Osteocyte (in vitro differentiated cells): Measurements from ENCODE around the gene ANAPC10. TPM values are rescaled to one million over a fixed set of nuclear protein-coding genes. Genes with fewer than 3 reads are reported as not detected.
A peak's percentile ranks its signal among the peaks of the same experiment; 100 is the strongest.
"Not testable (repeated sequence)": the region's sequence is repeated elsewhere in the genome, so short reads cannot be mapped to it uniquely, and the experiment has no call there.

Source experiments
- DNase-seq: peaks from one replicate; pipeline ENCODE4 v3.0.0; 2021; ENCODE audit warnings: mixed read lengths; ENCODE audit not compliant: unreplicated experiment; ENCODE audit errors: extremely low spot score
- H3K27ac Mint-ChIP-seq: one replicate; pipeline ENCODE4 v1.8.0; 2021; ENCODE audit warnings: mild to moderate bottlenecking, mixed read lengths; ENCODE audit not compliant: unreplicated experiment
- H3K27me3 Mint-ChIP-seq: one replicate; pipeline ENCODE4 v1.8.0; 2021; ENCODE audit warnings: mixed read lengths; ENCODE audit not compliant: unreplicated experiment
- H3K36me3 Mint-ChIP-seq: one replicate; pipeline ENCODE4 v1.8.0; 2021; ENCODE audit warnings: mixed read lengths; ENCODE audit not compliant: unreplicated experiment
- H3K4me1 Mint-ChIP-seq: one replicate; pipeline ENCODE4 v1.8.0; 2021; ENCODE audit warnings: mixed read lengths; ENCODE audit not compliant: unreplicated experiment
- H3K4me3 Mint-ChIP-seq: one replicate; pipeline ENCODE4 v1.8.0; 2021; ENCODE audit warnings: mild to moderate bottlenecking, moderate library complexity, mixed read lengths; ENCODE audit not compliant: unreplicated experiment
- H3K9me3 Mint-ChIP-seq: one replicate; pipeline ENCODE4 v1.8.0; 2021; ENCODE audit warnings: mixed read lengths; ENCODE audit not compliant: unreplicated experiment
- CTCF ChIP-seq: fragments of 200-600 bp; sonication (generic); IDR thresholded peaks from 2 replicates; pipeline ENCODE4 v1.5.0; 2021; ENCODE audit warnings: antibody characterized with exemption, mild to moderate bottlenecking, moderate library complexity
- total RNA-seq: library from RNA; stranded (reverse); gene quantifications from 2 replicates; pipeline ENCODE4 v1.2.1, GENCODE V29; 2021

Gene ANAPC10
- total RNA-seq, 1 donor from 2014 or later, result 16.8 TPM

- H3K4me3 Mint-ChIP-seq, result no peak overlapping the region
Measured at GRCh38 chr4:145012841-145013240, 85.2 kb downstream of the ANAPC10 start.

GRCh38 chr4:145011636-145012035, 86.4 kb downstream of the ANAPC10 start:
- no peaks in the 10 kb centered on the region for H3K36me3 Mint-ChIP-seq
- no peak overlapping the region for H3K4me3 Mint-ChIP-seq
- H3K9me3 Mint-ChIP-seq, result peaks cover 6% of the 10 kb centered on the region
- H3K27me3 Mint-ChIP-seq, result no peaks in the 10 kb centered on the region
- no peak overlapping the region for H3K27ac Mint-ChIP-seq
- H3K4me1 Mint-ChIP-seq, result peaks cover 11% of the 10 kb centered on the region
- no peak for TF ChIP-seq CTCF
- DNase-seq, result no peak

More at GRCh38 chr4:145012841-145013240, 85.2 kb downstream of the ANAPC10 start:
- no peak for TF ChIP-seq CTCF
- no peaks in the 10 kb centered on the region for H3K36me3 Mint-ChIP-seq
- H3K27ac Mint-ChIP-seq, result peak overlapping the region; percentile 84
- no peaks in the 10 kb centered on the region for H3K27me3 Mint-ChIP-seq
- H3K4me1 Mint-ChIP-seq, result peaks cover 11% of the 10 kb centered on the region
- no peak for DNase-seq
- peaks cover 6% of the 10 kb centered on the region for H3K9me3 Mint-ChIP-seq

- not testable (repeated sequence) for H3K27me3 Mint-ChIP-seq, H3K4me3 Mint-ChIP-seq, DNase-seq, H3K36me3 Mint-ChIP-seq, H3K9me3 Mint-ChIP-seq, H3K27ac Mint-ChIP-seq
- H3K4me1 Mint-ChIP-seq, result peaks cover 11% of the 10 kb centered on the region
Measured at GRCh38 chr4:145010315-145010714, 87.7 kb downstream of the ANAPC10 start.

DNA sequence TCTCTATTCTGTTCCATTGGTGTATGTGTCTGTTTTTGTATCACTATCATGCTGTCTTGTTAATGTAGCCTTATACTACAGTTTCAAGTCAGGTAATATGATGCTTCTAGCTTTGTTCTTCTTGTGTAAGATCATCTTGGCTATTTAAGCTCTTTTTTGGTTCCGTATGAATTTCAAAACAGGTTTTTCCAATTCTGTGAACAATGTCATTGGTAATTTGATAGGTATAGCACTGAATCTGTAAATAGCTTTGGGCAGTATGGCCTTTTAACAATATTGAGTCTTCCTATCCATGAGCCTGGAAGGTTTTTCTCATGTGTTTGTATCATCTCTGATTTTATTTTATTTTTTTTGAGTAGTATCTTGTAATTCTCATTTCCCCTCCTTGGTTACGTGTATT, 94.3 kb downstream of the ANAPC10 start:
- no peak for TF ChIP-seq CTCF
- Mint-ChIP-seq H3K4me1 (no peaks in the 10 kb centered on the region), H3K9me3 (peaks cover 14% of the 10 kb centered on the region), H3K4me3 (no peak overlapping the region), H3K36me3 (peaks cover 9% of the 10 kb centered on the region), H3K27ac (no peak overlapping the region), H3K27me3 (no peaks in the 10 kb centered on the region)
- no peak for DNase-seq

DNA sequence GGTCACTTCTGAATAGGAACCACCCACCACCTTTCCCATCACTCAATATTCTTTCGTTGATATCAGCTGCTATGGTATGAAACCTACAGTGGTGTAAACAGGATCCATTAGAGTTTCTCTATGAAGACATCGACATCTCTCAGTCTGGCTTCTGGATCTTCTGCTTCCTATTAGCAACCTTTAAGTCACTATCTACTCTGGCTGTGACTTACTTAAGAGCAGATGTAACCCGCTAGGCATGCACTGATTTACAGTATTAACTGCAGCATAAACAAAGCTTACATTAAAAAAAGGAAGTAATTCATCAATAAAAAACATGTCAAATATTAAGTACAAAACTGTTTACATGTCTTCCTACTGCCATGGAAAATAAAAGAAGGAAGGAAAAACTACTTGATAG, 96.4 kb downstream of the ANAPC10 start:
- Mint-ChIP-seq H3K9me3 (peaks cover 29% of the 10 kb centered on the region), H3K27me3 (no peaks in the 10 kb centered on the region), H3K4me1 (no peaks in the 10 kb centered on the region), H3K27ac (no peak overlapping the region), H3K4me3 (no peak overlapping the region), H3K36me3 (peaks cover 20% of the 10 kb centered on the region)
- DNase-seq, result no peak
- TF ChIP-seq CTCF, result no peak

DNA sequence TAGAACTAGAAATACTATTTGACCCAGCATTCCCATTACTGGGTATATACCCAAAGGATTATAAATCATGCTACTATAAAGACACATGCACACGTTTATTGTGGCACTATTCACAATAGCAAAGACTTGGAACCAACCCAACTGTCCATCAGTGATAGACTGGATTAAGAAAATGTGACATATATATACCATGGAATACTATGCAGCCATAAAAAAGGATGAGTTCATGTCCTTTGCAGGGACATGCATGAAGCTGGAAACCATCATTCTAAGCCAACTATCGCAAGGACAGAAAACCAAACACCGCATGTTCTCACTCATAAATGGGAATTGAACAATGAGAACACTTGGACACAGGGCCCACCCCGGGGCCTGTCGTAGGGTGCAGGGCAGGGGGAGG, 97.3 kb downstream of the ANAPC10 start:
- Mint-ChIP-seq H3K9me3 (peaks cover 27% of the 10 kb centered on the region), H3K36me3 (peaks cover 20% of the 10 kb centered on the region)
- not testable (repeated sequence) for DNase-seq, H3K4me3 Mint-ChIP-seq, H3K27ac Mint-ChIP-seq, H3K27me3 Mint-ChIP-seq, H3K4me1 Mint-ChIP-seq
